ENCODE measurements around the gene FAM53A.

- TF ChIP-seq CTCF (IDR thresholded peaks at IDR 0.05) (no peak), ZFX (IDR thresholded peaks at IDR 0.05; ENCODE audit: borderline replicate concordance) (no peak)
These were observed 32.2 kb upstream of the FAM53A start for GRCh38 chr4:1716065-1716945.
